HG03354 (cell line): ENCODE data around the gene ZNF254.

Source experiments
- ATAC-seq: cut with Tn5 transposase; IDR thresholded peaks from one replicate; pipeline ENCODE4 v1.9.1; 2021; ENCODE audit warnings: mild to moderate bottlenecking; ENCODE audit not compliant: unreplicated experiment, poor library complexity, severe bottlenecking

Gene ZNF254

GRCh38 chr19:24178207-24178606 lies 91.2 kb downstream of the ZNF254 start:
- no peak for ATAC-seq
